ENCODE data around the gene KRTAP10-2.

DNA sequence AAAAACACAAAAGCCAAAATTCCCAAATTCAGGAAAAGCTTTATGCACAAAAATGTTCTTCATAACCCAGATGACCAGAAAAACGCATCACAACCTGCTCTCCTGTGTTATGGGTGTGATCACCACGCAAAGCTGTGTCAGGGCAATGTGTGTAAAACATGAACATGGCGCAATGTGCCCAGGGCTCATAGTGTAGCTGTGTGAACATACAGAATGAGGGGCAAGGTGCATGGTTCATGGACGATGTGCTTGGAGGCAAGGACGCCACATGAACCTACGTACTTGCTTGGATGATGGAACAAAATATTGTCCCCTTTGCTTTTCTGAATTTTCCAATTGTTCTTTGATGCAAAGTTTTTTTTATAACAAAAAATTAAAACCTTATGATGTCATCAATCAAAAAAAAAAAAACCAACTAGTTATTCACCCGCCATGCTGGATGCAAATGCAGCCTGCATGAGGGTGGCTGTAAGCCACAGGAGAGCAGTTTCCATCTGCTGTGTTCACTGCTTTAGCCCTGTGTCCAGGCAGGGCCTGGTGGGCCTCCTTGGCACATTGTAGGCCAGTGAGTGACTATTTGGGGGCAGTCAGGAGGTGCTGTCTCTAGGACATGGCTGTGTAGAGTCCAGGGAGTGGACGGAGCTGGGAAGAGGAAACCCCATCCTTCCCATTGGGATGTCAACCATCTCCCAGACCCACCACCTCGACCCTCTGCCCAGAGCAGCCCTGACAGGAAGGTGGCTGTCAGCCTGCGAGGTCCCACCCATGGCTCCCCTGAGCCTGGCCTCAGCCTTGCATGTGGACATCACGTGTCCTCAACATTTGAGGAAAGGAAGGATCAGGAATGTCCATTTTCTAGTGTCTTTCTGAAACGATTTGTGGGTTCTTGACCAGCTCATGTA, 25.0 kb downstream of the KRTAP10-2 start:
- TF ChIP-seq, protein P1, sequence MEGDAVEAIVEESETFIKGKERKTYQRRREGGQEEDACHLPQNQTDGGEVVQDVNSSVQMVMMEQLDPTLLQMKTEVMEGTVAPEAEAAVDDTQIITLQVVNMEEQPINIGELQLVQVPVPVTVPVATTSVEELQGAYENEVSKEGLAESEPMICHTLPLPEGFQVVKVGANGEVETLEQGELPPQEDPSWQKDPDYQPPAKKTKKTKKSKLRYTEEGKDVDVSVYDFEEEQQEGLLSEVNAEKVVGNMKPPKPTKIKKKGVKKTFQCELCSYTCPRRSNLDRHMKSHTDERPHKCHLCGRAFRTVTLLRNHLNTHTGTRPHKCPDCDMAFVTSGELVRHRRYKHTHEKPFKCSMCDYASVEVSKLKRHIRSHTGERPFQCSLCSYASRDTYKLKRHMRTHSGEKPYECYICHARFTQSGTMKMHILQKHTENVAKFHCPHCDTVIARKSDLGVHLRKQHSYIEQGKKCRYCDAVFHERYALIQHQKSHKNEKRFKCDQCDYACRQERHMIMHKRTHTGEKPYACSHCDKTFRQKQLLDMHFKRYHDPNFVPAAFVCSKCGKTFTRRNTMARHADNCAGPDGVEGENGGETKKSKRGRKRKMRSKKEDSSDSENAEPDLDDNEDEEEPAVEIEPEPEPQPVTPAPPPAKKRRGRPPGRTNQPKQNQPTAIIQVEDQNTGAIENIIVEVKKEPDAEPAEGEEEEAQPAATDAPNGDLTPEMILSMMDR (conservative IDR thresholded peaks at IDR 0.05; ENCODE audit: low read length) = no peak
- no peak for TF ChIP-seq EZH2phosphoT487 (IDR thresholded peaks at IDR 0.05; ENCODE audit: borderline replicate concordance, low read depth, low read length)
